ENCODE results near the gene POGZ. TPM values are rescaled to one million over a fixed set of nuclear protein-coding genes. Genes with fewer than 3 reads are reported as not detected.

The POGZ gene
- total RNA-seq, 1 experiment from 2014 or later = 39.5 TPM

- H3K27ac ChIP-seq = no peak overlapping the region
- no peaks in the 10 kb centered on the region for H3K36me3 ChIP-seq
- H3K4me3 ChIP-seq = no peak overlapping the region
- DNase-seq = no peak
- no peaks in the 10 kb centered on the region for H3K27me3 ChIP-seq
- H3K9me3 ChIP-seq (replicated peaks) = no peaks in the 10 kb centered on the region
- peaks cover 1% of the 10 kb centered on the region; the same call in 1 of the 2 replicates for H3K4me1 ChIP-seq
Observed at GRCh38 chr1:151364996-151365395, 94.3 kb downstream of the POGZ start.

- no peak overlapping the region for H3K27ac ChIP-seq
- H3K4me1 ChIP-seq = no peaks in the 10 kb centered on the region
- no peaks in the 10 kb centered on the region for H3K9me3 ChIP-seq (replicated peaks)
- H3K36me3 ChIP-seq = no peaks in the 10 kb centered on the region
- no peaks in the 10 kb centered on the region for H3K27me3 ChIP-seq
- no peak for DNase-seq
- no peak overlapping the region for H3K4me3 ChIP-seq
Observed at GRCh38 chr1:151362308-151363155, 96.8 kb downstream of the POGZ start.

GRCh38 chr1:151361883-151362282 is 97.4 kb downstream of the POGZ start:
- no peaks in the 10 kb centered on the region for H3K4me1 ChIP-seq
- DNase-seq = no peak
- H3K9me3 ChIP-seq (replicated peaks) = no peaks in the 10 kb centered on the region
- H3K4me3 ChIP-seq = no peak overlapping the region
- H3K36me3 ChIP-seq = no peaks in the 10 kb centered on the region
- H3K27ac ChIP-seq = no peak overlapping the region
- no peaks in the 10 kb centered on the region for H3K27me3 ChIP-seq

- Histone ChIP-seq H3K36me3 (no peaks in the 10 kb centered on the region), H3K4me1 (no peaks in the 10 kb centered on the region), H3K9me3 (replicated peaks) (no peaks in the 10 kb centered on the region; the same call in 1 of the 2 replicates), H3K4me3 (no peak overlapping the region), H3K27ac (no peak overlapping the region), H3K27me3 (no peaks in the 10 kb centered on the region)
- no peak for DNase-seq
Observed at GRCh38 chr1:151356696-151357095, 102.6 kb downstream of the POGZ start.

Other genes with a start within 250 kb of the POGZ start
- 130 and 132 TPM in 2 replicates for gene PSMD4, start 204.8 kb downstream of the POGZ start, total RNA-seq (2014; rRNA removed; shearing (Covaris generic))
- gene ZNF687, start 177.2 kb downstream of the POGZ start, total RNA-seq (2014; rRNA removed; shearing (Covaris generic)) = 16.1 and 17.6 TPM in 2 replicates
- 29.4 and 32.3 TPM in 2 replicates for gene PI4KB, start 132.1 kb downstream of the POGZ start, total RNA-seq (2014; rRNA removed; shearing (Covaris generic))
- 29.1 and 33.2 TPM in 2 replicates for gene RFX5, start 112.2 kb downstream of the POGZ start, total RNA-seq (2014; rRNA removed; shearing (Covaris generic))
- gene SELENBP1, start 86.8 kb downstream of the POGZ start, total RNA-seq (2014; rRNA removed; shearing (Covaris generic)) = 10.4 and 11.8 TPM in 2 replicates
- gene PSMB4, start 59.9 kb downstream of the POGZ start, total RNA-seq (2014; rRNA removed; shearing (Covaris generic)) = 355 and 363 TPM in 2 replicates
- gene CGN, start 51.9 kb upstream of the POGZ start, total RNA-seq (2014; rRNA removed; shearing (Covaris generic)) = 1.2 TPM in 2 replicates
- gene TUFT1, start 80.8 kb upstream of the POGZ start, total RNA-seq (2014; rRNA removed; shearing (Covaris generic)) = 8.1 and 8.3 TPM in 2 replicates
- 26.4 and 28.9 TPM in 2 replicates for gene SNX27, start 152.6 kb upstream of the POGZ start, total RNA-seq (2014; rRNA removed; shearing (Covaris generic))